ENCODE results near the gene PIK3AP1.

DNA sequence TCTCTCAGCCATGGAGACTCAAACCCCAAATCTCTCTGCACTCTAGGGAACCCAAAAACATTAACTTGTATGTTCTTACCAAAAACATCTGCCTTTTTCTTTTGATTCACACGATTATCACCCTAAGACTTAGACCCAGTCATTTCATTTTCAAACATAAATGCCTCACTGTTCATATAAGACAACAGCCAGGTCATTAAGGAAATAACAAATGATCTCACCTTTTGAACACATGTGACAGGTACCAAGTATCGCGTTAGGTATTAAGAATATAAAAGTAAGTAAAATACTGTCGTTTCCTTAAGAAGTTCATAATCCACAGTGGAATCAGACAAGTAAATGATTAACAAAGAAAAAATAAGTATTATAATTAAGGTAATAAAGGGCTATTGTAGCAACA lies 142.3 kb downstream of the PIK3AP1 start:
- TF ChIP-seq, protein P1, sequence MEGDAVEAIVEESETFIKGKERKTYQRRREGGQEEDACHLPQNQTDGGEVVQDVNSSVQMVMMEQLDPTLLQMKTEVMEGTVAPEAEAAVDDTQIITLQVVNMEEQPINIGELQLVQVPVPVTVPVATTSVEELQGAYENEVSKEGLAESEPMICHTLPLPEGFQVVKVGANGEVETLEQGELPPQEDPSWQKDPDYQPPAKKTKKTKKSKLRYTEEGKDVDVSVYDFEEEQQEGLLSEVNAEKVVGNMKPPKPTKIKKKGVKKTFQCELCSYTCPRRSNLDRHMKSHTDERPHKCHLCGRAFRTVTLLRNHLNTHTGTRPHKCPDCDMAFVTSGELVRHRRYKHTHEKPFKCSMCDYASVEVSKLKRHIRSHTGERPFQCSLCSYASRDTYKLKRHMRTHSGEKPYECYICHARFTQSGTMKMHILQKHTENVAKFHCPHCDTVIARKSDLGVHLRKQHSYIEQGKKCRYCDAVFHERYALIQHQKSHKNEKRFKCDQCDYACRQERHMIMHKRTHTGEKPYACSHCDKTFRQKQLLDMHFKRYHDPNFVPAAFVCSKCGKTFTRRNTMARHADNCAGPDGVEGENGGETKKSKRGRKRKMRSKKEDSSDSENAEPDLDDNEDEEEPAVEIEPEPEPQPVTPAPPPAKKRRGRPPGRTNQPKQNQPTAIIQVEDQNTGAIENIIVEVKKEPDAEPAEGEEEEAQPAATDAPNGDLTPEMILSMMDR (IDR thresholded peaks at IDR 0.05 in 4 of 5, conservative IDR thresholded peaks at IDR 0.05 in 1 of 5) = no peak
- TF ChIP-seq POLR2A (IDR thresholded peaks at IDR 0.05) = no peak

Measured in gastrocnemius medialis (tissue), 4 donors.